DOHH2 (cell line): ENCODE results near the gene LIPT1.

Source experiments
- EZH2phosphoT487 ChIP-seq: fragments of 200-600 bp; sonication (generic); IDR thresholded peaks from 2 replicates; pipeline ENCODE4 v1.6.1; 2017; ENCODE audit warnings: borderline replicate concordance, mild to moderate bottlenecking, antibody characterized with exemption, low read length, moderate library complexity, mixed read lengths
- TF ChIP-seq, protein P1 (sequence below): fragments of 200-600 bp; sonication (generic); IDR thresholded peaks from one replicate; pipeline ENCODE4 v1.5.1; 2014; ENCODE audit warnings: antibody characterized with exemption, mild to moderate bottlenecking, low read depth, low read length; ENCODE audit not compliant: poor library complexity, severe bottlenecking

DNA sequence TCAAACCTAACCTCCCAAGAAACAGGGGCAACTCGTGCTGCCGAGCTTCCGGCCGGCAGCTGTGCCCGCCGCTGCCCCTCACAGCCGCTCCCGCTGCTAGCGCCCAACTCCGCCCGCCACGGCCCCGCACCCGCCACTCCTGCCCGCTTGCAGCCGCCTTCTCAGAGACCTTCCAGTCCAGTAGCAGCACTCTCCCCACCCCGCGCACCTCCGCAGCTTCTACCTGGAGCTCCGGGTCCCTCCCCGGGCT, 14.0 kb upstream of the LIPT1 start:
- TF ChIP-seq, protein P1, sequence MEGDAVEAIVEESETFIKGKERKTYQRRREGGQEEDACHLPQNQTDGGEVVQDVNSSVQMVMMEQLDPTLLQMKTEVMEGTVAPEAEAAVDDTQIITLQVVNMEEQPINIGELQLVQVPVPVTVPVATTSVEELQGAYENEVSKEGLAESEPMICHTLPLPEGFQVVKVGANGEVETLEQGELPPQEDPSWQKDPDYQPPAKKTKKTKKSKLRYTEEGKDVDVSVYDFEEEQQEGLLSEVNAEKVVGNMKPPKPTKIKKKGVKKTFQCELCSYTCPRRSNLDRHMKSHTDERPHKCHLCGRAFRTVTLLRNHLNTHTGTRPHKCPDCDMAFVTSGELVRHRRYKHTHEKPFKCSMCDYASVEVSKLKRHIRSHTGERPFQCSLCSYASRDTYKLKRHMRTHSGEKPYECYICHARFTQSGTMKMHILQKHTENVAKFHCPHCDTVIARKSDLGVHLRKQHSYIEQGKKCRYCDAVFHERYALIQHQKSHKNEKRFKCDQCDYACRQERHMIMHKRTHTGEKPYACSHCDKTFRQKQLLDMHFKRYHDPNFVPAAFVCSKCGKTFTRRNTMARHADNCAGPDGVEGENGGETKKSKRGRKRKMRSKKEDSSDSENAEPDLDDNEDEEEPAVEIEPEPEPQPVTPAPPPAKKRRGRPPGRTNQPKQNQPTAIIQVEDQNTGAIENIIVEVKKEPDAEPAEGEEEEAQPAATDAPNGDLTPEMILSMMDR, result no peak
- no peak for TF ChIP-seq EZH2phosphoT487
